Neuronal stem cell (in vitro differentiated cells): ENCODE measurements around the gene PPM1M.

Experiments used
- DNase-seq: peaks from one replicate; pipeline ENCODE4 v3.0.0-alpha.2; 2013; ENCODE audit warnings: low spot score
- H2AFZ ChIP-seq: one replicate; pipeline ENCODE4 v1.6.1; 2013; ENCODE audit warnings: mild to moderate bottlenecking, low read length, inconsistent platforms
- H2AK5ac ChIP-seq: 2 replicates; pipeline ENCODE4 v1.6.1; 2013; ENCODE audit warnings: low read depth, mild to moderate bottlenecking, inconsistent platforms, low read length, moderate library complexity, mixed read lengths
- H2BK120ac ChIP-seq: 2 replicates; pipeline ENCODE4 v1.6.1; 2013; ENCODE audit warnings: low read depth, mild to moderate bottlenecking, inconsistent platforms, low read length, moderate library complexity, mixed read lengths
- H2BK12ac ChIP-seq: one replicate; pipeline ENCODE4 v1.6.1; 2013; ENCODE audit warnings: low read length, inconsistent platforms
- H2BK15ac ChIP-seq: 2 replicates; pipeline ENCODE4 v1.6.1; 2013; ENCODE audit warnings: mild to moderate bottlenecking, low read length, inconsistent platforms, mixed read lengths
- H2BK5ac ChIP-seq: one replicate; pipeline ENCODE4 v1.6.1; 2013; ENCODE audit warnings: inconsistent platforms, mild to moderate bottlenecking, low read length, moderate library complexity
- H3K14ac ChIP-seq: one replicate; pipeline ENCODE4 v1.6.1; 2013; ENCODE audit warnings: low read length, inconsistent platforms
- H3K18ac ChIP-seq: 2 replicates; pipeline ENCODE4 v1.6.1; 2013; ENCODE audit warnings: low read length, inconsistent platforms
- H3K23ac ChIP-seq: 2 replicates; pipeline ENCODE4 v1.6.1; 2013; ENCODE audit warnings: low read depth, mild to moderate bottlenecking, mixed read lengths, low read length, inconsistent platforms; ENCODE audit not compliant: poor library complexity
- H3K27ac ChIP-seq: replicated peaks from 3 replicates; pipeline ENCODE4 v1.5.1; 2013; ENCODE audit warnings: low read length, inconsistent platforms
- H3K27me3 ChIP-seq, 3 experiments: 2 replicates each; pipeline ENCODE4 v1.6.1; 2013; ENCODE audit warnings: low read length in 3 of 3, mild to moderate bottlenecking in 2 of 3, inconsistent platforms in 1 of 3, low read depth in 1 of 3, mixed read lengths in 1 of 3, moderate library complexity in 1 of 3; ENCODE audit not compliant: control insufficient read depth in 3 of 3, insufficient read depth in 3 of 3
- H3K36me3 ChIP-seq, 2 donors: replicated peaks in 1 of 2; 2 replicates each; pipeline ENCODE4 v1.6.1; 2013; ENCODE audit warnings: low read length in 2 of 2; ENCODE audit not compliant: control insufficient read depth in 2 of 2, insufficient read depth in 2 of 2
- H3K4ac ChIP-seq: 2 replicates; pipeline ENCODE4 v1.6.1; 2013; ENCODE audit warnings: inconsistent platforms, mild to moderate bottlenecking, low read length, moderate library complexity
- H3K4me1 ChIP-seq, 2 donors: 1 replicate in 1 of 2; 2 replicates in 1 of 2; pipeline ENCODE4 v1.6.1; 2013; ENCODE audit warnings: low read length in 2 of 2, low read depth in 1 of 2; ENCODE audit not compliant: control insufficient read depth in 2 of 2, insufficient read depth in 1 of 2
- H3K4me2 ChIP-seq: one replicate; pipeline ENCODE4 v1.6.1; 2013; ENCODE audit warnings: mild to moderate bottlenecking, low read length, inconsistent platforms; ENCODE audit not compliant: insufficient read depth, poor library complexity, severe bottlenecking
- H3K4me3 ChIP-seq, 2 donors: 2 replicates each; pipeline ENCODE4 v1.5.1; 2013; ENCODE audit warnings: low read length in 2 of 2, mild to moderate bottlenecking in 2 of 2, inconsistent platforms in 1 of 2, moderate library complexity in 1 of 2
- H3K79me1 ChIP-seq: one replicate; pipeline ENCODE4 v1.6.1; 2013; ENCODE audit warnings: low read depth, mild to moderate bottlenecking, inconsistent platforms, low read length, moderate library complexity
- H3K9ac ChIP-seq: one replicate; pipeline ENCODE4 v1.6.1; 2013; ENCODE audit warnings: mild to moderate bottlenecking, low read depth, low read length, inconsistent platforms; ENCODE audit not compliant: poor library complexity
- H3K9me3 ChIP-seq, 2 donors: replicated peaks in 1 of 2; 2 replicates each; pipeline versions ENCODE3 to v1.6.1; 2013; ENCODE audit warnings: low read length in 2 of 2, mild to moderate bottlenecking in 2 of 2, inconsistent platforms in 1 of 2, low read depth in 1 of 2, mixed read lengths in 1 of 2, moderate library complexity in 1 of 2; ENCODE audit not compliant: control insufficient read depth in 2 of 2, insufficient read depth in 1 of 2
- H4K8ac ChIP-seq: one replicate; pipeline ENCODE4 v1.6.1; 2013; ENCODE audit warnings: low read depth, mild to moderate bottlenecking, inconsistent platforms, low read length, moderate library complexity
- H4K91ac ChIP-seq: one replicate; pipeline ENCODE4 v1.6.1; 2013; ENCODE audit warnings: low read length, low read depth, mild to moderate bottlenecking, inconsistent platforms; ENCODE audit not compliant: poor library complexity
- WGBS, 2 donors: extraction: QIAGEN DNeasy Blood & Tissue Kit; methylation state at CpG; one replicate each; pipeline ENCODE4 v1.1.7; 2013; ENCODE audit warnings: missing lambda C conversion rate in 2 of 2, mixed read lengths in 1 of 2; ENCODE audit not compliant: insufficient read length in 2 of 2, insufficient replicate concordance in 1 of 2; ENCODE audit errors: extremely low coverage in 2 of 2; 5-methylcytosine and 5-hydroxymethylcytosine counted together

The PPM1M gene

GRCh38 chr3:52228751-52229291, 16.7 kb upstream of the PPM1M start:
- Histone ChIP-seq H3K4ac (no peak overlapping the region), H2AK5ac (no peak overlapping the region), H2AFZ (no peak overlapping the region), H3K18ac (no peak overlapping the region), H2BK15ac (no peak overlapping the region), H3K9me3 (no peaks in the 10 kb centered on the region), H4K8ac (no peak overlapping the region), H3K4me1 (no peaks in the 10 kb centered on the region), H3K4me3 (no peak overlapping the region), H3K4me2 (no peak overlapping the region), H2BK120ac (no peak overlapping the region), H2BK5ac (no peak overlapping the region), H3K27me3 (no peaks in the 10 kb centered on the region), H3K79me1 (no peaks in the 10 kb centered on the region), H3K23ac (no peak overlapping the region), H3K27ac (no peak overlapping the region), H3K14ac (no peak overlapping the region), H3K36me3 (peaks cover 11 to 31% of the 10 kb centered on the region in 2 donors), H3K9ac (no peak overlapping the region), H2BK12ac (no peak overlapping the region), H4K91ac (no peak overlapping the region)
- WGBS, 2 donors, result no CpG with 5 or more reads among the region's 21 CpGs
- no peak for DNase-seq

GRCh38 chr3:52229656-52230055, 15.9 kb upstream of the PPM1M start:
- Histone ChIP-seq H3K79me1 (no peaks in the 10 kb centered on the region), H4K8ac (no peak overlapping the region), H3K36me3 (peaks cover 12 to 35% of the 10 kb centered on the region in 2 donors), H2BK120ac (no peak overlapping the region), H2AFZ (no peak overlapping the region), H3K4me1 (no peaks in the 10 kb centered on the region), H3K14ac (no peak overlapping the region), H3K27me3 (no peaks in the 10 kb centered on the region), H3K23ac (no peak overlapping the region), H3K4me3 (no peak overlapping the region), H3K4ac (no peak overlapping the region), H2BK5ac (peak overlapping the region; percentile 66), H3K9me3 (no peaks in the 10 kb centered on the region), H2BK15ac (no peak overlapping the region), H2AK5ac (no peak overlapping the region), H3K4me2 (no peak overlapping the region), H2BK12ac (no peak overlapping the region), H3K27ac (no peak overlapping the region), H3K18ac (no peak overlapping the region), H3K9ac (no peak overlapping the region), H4K91ac (no peak overlapping the region)
- DNase-seq, result no peak
- WGBS, 2 donors, result no CpG with 5 or more reads among the region's 13 CpGs

- H3K36me3 ChIP-seq, result peaks cover 14 to 41% of the 10 kb centered on the region in 2 donors
- no peak overlapping the region for H4K91ac ChIP-seq
- no peaks in the 10 kb centered on the region for H3K9me3 ChIP-seq
- no peak overlapping the region for H2BK12ac ChIP-seq
- no peaks in the 10 kb centered on the region for H3K79me1 ChIP-seq
- no peak overlapping the region for H3K18ac ChIP-seq
- H3K27me3 ChIP-seq, result no peaks in the 10 kb centered on the region
- H3K14ac ChIP-seq, result no peak overlapping the region
- no CpG with 5 or more reads among the region's 6 CpGs for WGBS, 2 donors
- no peak overlapping the region for H2AK5ac ChIP-seq
- H2AFZ ChIP-seq, result no peak overlapping the region
- no peak overlapping the region for H3K4me3 ChIP-seq
- H3K4me1 ChIP-seq, result no peaks in the 10 kb centered on the region
- H3K23ac ChIP-seq, result no peak overlapping the region
- no peak for DNase-seq
- H2BK15ac ChIP-seq, result no peak overlapping the region
- H3K4me2 ChIP-seq, result no peak overlapping the region
- H2BK5ac ChIP-seq, result no peak overlapping the region
- no peak overlapping the region for H3K27ac ChIP-seq
- H3K4ac ChIP-seq, result no peak overlapping the region
- no peak overlapping the region for H3K9ac ChIP-seq
- H4K8ac ChIP-seq, result no peak overlapping the region
- no peak overlapping the region for H2BK120ac ChIP-seq
Observed at GRCh38 chr3:52230461-52230860, 15.1 kb upstream of the PPM1M start.

GRCh38 chr3:52230889-52231499, 14.6 kb upstream of the PPM1M start:
- Histone ChIP-seq H2AFZ (no peak overlapping the region), H3K4me3 (no peak overlapping the region), H2BK15ac (no peak overlapping the region), H2BK120ac (no peak overlapping the region), H3K9ac (peak overlapping the region; percentile 39), H2AK5ac (peak overlapping the region; percentile 77), H3K4ac (no peak overlapping the region), H2BK5ac (peak overlapping the region; percentile 20), H3K4me2 (no peak overlapping the region), H3K36me3 (peaks cover 14 to 44% of the 10 kb centered on the region in 2 donors), H3K9me3 (no peaks in the 10 kb centered on the region), H3K4me1 (no peaks in the 10 kb centered on the region), H3K27ac (no peak overlapping the region), H3K23ac (no peak overlapping the region), H3K27me3 (no peaks in the 10 kb centered on the region), H3K18ac (no peak overlapping the region), H2BK12ac (no peak overlapping the region), H3K79me1 (no peaks in the 10 kb centered on the region), H4K91ac (no peak overlapping the region), H3K14ac (no peak overlapping the region), H4K8ac (no peak overlapping the region)
- WGBS, 2 donors, result no CpG with 5 or more reads among the region's 16 CpGs
- no peak for DNase-seq
